ENCODE results near the gene SNAP91.

GRCh38 chr6:83536034-83536646 is 172.8 kb downstream of the SNAP91 start:
- TF ChIP-seq CTCF (conservative IDR thresholded peaks at IDR 0.05), result peak; percentile 91
- no peak for TF ChIP-seq ZFX (IDR thresholded peaks at IDR 0.05)

Data from C4-2B (cell line).